Left forelimb (tissue), 1 donor: ENCODE measurements around the gene ZMYM4.

Source experiments
- DNase-seq: peaks from one replicate; pipeline ENCODE4 v3.0.0-alpha.2; 2018; ENCODE audit warnings: low spot score

The ZMYM4 gene

DNA sequence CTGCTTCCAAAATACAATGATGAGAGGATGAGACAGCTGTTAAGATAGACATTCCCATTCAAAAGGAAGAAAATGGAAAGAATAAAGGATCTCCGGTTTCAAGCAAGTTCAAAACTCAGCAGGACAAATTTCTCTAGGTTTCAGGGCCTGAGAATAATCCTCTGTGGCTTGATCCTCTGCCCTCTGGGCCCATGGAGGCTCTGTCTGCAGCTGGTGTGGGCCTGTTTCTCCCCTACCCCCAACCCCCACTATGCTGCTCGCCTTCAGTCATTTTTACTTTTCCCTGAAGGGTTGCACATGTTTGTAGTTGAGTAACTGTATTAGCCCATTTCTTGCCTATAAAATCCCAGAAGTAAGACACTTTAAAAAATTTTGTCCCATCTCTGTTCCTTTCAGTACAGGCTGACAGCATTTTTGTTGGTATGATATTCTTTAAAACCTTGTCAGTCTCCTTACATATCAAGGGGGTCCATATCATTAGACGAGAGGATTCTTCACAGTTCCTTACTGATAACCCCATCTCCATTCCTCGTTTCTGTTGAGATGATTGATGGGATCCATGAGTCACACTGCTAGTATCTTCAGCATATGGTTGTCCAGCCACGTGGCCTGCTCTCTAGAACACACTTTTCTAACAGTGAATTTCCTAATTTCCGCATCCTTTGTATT is 10.5 kb downstream of the ZMYM4 start:
- no peak for DNase-seq

DNA sequence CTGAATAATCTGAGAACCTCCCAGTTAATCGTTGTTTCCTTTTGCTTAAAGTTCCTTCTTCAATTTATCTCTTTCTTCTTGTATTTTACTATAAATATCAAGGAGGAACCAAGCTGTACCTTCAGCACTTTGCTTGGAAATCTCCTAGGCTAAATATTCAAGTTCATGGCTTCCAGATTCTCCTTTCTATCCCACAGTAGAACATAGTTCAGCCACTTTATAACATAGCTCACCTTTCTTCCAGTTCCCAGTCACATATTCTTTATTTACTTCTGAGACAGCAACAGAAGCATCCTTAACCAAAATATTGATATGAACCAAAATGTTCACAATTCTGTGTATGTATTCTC is 11.0 kb downstream of the ZMYM4 start:
- DNase-seq = no peak

- no peak for DNase-seq
Observed at GRCh38 chr1:35280006-35280405, 11.5 kb downstream of the ZMYM4 start.

DNA sequence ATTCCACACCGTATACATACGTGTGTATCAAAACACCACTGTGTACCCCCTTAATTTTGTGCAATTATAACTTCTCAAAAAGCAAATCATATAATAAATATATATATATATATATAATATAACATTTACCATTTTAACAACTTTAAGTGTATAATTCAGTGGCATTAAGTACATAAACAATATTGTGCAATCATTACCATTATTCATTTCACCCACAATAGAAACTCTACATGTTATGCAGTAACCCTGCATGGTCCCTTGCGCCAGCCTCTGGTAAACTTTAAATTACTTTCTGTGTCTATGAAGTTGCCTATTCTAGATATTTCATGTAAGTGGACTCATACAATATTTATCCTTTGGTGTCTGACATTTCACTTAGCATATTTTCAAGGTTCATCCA is 13.1 kb downstream of the ZMYM4 start:
- no peak for DNase-seq

DNA sequence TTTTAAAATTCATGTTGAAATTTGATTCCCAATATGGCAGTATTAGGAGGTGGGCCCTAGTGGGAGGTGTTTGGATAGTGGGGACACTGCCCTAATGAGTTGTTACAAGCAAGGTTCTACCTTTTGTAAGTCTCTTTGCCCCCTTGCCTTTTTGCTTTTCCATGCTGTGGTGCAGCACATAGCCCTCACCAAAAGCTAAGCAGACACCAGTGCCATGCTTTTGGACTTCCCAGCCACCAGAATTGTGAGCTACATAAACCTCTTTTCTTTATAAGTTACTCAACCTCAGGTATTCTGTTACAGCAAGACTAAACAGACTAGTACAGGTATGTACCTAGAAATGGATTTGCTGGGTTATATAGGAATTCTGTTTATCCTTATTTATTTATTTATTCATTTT is 13.7 kb downstream of the ZMYM4 start:
- DNase-seq = no peak

- no peak for DNase-seq
Observed at GRCh38 chr1:35284852-35285251, 16.3 kb downstream of the ZMYM4 start.

- DNase-seq = no peak
Observed at GRCh38 chr1:35285771-35286606, 17.5 kb downstream of the ZMYM4 start.

DNA sequence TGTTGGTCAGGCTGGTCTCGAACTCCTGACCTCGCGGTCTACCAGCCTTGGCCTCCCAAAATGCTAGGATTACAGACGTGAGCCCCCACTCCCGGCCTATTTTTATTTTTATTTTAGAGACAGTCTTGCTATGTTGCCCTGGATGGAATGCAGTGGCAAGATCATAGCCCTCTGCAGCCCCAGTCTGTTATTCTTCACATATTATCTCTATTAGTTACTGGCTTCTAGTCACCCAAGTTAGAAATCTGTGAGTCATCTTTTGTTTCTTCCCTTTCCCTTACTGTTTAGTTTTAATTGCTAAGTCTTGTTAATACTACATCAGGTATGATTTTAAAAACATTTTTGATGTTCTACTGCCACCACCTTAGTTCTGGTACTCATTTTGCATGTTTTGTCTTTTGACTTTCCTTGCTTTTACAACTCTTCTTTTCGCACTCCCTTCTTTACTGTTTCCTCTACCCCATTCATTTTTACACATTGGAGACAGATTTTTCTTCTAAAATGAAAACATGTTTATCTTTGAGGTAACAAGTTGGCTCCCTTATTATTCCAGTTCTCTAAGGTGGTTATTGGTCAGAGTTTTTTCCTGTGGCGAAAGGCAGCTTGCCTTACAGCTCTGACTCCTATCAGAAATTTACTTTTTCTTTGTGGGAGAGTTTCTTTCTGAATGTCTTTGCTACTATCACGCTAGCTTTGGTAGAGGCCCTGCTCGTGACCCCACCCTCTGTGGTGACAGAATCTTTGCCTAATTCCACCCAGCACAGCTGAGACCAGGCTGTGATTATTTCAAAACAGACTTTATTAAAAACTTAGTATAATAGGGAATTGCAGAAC is 19.5 kb downstream of the ZMYM4 start:
- DNase-seq = no peak

DNA sequence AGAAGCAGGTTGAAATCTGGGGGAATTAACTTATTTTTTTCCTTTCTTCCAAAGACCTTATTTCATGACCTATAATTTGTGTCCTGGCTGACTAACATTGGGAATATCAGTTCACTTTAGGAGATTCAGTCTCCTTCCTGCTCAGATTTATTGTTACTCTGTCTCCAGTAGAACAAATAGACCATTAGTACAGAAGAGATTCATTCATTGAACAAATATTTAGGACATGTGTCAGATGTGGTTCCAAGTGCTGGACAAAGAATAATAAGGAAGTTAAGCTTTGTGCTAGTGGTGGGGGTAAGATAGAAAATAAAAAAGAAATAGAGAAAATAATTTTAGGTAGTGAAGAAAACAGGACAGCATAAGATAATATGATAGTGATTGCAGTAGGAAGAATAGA is 20.3 kb downstream of the ZMYM4 start:
- no peak for DNase-seq

GRCh38 chr1:35290452-35290851 is 21.9 kb downstream of the ZMYM4 start:
- DNase-seq = no peak

- DNase-seq = no peak
Observed at GRCh38 chr1:35294809-35295208, 26.3 kb downstream of the ZMYM4 start.

GRCh38 chr1:35297886-35298285 is 29.4 kb downstream of the ZMYM4 start:
- DNase-seq = no peak

DNA sequence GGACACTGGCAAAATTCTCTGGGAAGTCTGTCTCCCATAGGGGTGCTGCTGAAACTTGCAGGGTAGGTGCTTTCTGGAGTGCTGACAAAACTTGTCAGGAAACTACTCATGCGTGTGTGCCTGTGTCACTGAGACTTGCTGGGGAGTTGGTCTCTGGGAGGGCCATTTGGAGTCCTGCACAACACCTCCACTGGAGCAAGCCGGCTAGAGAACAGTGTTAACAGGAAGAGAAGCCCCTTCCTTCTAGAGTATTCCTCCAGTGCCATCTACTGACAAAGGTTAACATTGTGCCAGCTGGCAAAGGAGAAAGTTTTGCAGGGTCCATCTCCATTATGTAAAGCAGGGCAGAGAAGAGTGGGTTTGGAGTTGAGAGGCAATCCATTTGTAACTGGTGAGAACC is 30.0 kb downstream of the ZMYM4 start:
- no peak for DNase-seq

GRCh38 chr1:35300376-35300775 is 31.9 kb downstream of the ZMYM4 start:
- no peak for DNase-seq

DNA sequence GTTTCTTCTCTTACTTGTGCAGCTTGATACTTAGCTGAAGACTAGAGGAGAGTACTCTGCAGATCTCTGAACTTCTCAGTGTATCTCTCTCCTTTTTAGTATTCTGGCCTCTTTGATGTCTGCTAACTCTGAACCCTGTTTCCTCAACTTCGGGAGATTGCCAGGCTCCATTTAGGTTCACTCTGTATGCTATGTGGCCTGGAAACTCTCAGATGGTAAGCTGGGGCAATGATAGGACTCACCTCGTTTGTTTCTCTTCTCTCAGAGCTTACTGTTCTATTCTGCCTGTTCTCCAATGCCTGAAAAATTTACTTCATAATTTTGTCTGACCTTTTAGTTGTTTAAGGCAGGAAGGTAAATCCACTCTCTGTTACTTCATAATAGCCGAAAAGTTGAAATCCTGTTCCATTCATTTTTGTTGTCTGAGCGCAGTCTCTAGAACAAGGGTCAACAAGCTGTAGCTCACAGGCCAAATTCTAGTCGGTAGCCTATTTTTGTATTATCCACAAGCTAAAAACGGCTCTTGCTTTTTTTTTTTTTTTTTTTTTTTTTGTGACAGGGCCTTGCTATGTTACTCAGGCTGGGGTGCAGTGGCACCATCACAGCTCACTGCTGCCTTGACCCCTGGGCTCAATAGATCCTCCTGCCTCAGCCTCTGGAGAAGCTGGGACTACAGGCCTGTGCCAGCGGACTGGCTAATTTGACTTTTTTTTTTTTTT is 33.3 kb downstream of the ZMYM4 start:
- no peak for DNase-seq

DNA sequence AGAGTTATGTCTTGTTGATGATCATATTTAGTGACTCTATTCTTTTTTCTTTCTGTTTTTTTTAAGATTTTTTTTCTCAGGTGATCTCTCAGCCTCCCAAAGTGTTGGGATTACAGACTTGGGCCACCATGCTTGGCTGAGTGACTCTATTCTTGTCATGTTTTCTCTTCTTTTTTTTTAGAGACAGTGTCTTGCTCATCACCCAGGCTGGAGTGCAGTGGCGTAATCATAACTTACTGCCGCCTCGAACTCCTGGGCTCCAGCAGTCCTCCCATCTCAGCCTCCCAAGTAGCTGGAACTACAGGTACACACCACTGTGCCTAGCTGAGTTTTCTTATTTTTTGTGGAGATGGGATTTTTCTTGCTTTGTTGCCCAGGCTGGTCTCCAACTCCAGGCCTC is 36.9 kb downstream of the ZMYM4 start:
- no peak for DNase-seq

DNA sequence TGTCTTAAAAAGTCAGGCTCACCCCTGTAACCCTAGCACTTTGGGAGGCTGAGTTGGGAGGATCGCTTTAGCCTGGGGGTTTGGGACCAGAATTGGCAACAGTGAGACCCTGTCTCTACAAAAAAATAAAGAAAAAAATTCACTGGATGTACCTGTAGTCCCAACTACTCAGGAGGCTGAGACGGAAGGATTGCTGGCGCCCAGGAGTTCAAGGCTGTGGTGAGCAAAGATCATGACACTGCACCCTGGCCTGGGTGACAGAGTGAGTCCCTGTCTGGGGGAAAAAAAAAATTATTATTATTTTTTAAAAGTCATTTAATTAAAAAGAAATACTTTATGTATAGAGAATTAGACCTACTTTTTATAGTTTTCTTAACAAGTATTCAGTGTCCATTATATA is 47.1 kb downstream of the ZMYM4 start:
- no peak for DNase-seq

DNA sequence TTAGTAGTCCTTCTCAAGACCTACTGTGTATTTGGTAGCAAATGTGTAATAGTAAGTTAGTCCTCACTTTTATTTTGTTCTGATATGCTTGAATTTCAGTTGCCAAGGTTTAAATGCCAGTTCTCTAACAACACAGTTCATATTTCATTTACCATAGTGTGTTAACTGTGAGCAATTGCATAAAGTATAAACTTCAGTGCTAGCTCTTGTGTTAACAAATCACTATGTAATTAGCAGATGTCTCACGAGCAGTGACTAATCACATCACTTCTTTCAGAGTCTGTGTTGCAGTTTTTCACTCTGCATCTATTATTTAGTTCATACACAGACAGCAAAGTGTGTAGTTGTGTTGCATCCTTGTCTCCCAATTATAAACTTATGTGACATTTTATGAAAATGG is 47.8 kb downstream of the ZMYM4 start:
- DNase-seq = no peak

- no peak for DNase-seq
Observed at GRCh38 chr1:35319988-35320713, 51.6 kb downstream of the ZMYM4 start.

GRCh38 chr1:35320937-35321336 is 52.4 kb downstream of the ZMYM4 start:
- DNase-seq = no peak

- DNase-seq = no peak
Observed at GRCh38 chr1:35324486-35324885, 56.0 kb downstream of the ZMYM4 start.
